Measurements from ENCODE around the gene BLCAP.

Gene BLCAP

DNA sequence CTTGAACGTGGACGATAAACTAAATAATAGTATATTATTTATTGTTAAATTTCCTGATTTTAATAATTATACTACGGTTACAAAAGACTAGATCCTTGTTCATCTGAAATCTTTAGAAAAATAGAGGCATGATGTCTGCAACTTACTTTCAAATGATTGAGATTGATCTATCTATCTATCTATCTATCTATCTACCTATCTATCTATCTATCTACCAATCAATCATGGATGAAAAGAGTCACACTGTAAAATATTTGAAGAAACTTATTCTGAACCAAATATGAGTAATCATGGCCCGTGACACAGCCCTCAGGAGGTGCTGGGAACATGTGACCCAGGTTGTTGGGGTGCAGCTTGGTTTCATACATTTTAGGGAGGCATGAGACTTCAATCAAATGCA lies 11.7 kb upstream of the BLCAP start:
- Histone ChIP-seq H3K9me2 (replicated peaks; ENCODE audit: control insufficient read depth, low read length) (no peaks in the 10 kb centered on the region), H3K4me2 (ENCODE audit: low read length) (no peak overlapping the region), H3K9me3 (ENCODE audit: control insufficient read depth, insufficient read depth, low read length) (no peaks in the 10 kb centered on the region), H3K27me3 (ENCODE audit: control insufficient read depth, low read length) (peaks cover 19% of the 10 kb centered on the region), H3K79me2 (ENCODE audit: control insufficient read depth, low read length) (no peaks in the 10 kb centered on the region), H3K4me1 (ENCODE audit: control insufficient read depth, low read length) (peaks cover 4% of the 10 kb centered on the region), H3K36me3 (ENCODE audit: control insufficient read depth, low read length) (no peaks in the 10 kb centered on the region), H3F3A (ENCODE audit: control insufficient read depth, insufficient read depth) (no peaks in the 10 kb centered on the region), H3K4me3 (ENCODE audit: low read length) (no peak overlapping the region), H4K20me1 (ENCODE audit: control insufficient read depth, insufficient read depth, low read depth, low read length) (no peaks in the 10 kb centered on the region), H3K27ac (ENCODE audit: low read depth, low read length) (no peak overlapping the region)
- no peak for TF ChIP-seq EZH2phosphoT487 (IDR thresholded peaks at IDR 0.05; ENCODE audit: borderline replicate concordance, low read length)
- TF ChIP-seq, protein P1, sequence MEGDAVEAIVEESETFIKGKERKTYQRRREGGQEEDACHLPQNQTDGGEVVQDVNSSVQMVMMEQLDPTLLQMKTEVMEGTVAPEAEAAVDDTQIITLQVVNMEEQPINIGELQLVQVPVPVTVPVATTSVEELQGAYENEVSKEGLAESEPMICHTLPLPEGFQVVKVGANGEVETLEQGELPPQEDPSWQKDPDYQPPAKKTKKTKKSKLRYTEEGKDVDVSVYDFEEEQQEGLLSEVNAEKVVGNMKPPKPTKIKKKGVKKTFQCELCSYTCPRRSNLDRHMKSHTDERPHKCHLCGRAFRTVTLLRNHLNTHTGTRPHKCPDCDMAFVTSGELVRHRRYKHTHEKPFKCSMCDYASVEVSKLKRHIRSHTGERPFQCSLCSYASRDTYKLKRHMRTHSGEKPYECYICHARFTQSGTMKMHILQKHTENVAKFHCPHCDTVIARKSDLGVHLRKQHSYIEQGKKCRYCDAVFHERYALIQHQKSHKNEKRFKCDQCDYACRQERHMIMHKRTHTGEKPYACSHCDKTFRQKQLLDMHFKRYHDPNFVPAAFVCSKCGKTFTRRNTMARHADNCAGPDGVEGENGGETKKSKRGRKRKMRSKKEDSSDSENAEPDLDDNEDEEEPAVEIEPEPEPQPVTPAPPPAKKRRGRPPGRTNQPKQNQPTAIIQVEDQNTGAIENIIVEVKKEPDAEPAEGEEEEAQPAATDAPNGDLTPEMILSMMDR (IDR thresholded peaks at IDR 0.05; ENCODE audit: low read depth, low read length, poor library complexity, severe bottlenecking) = no peak

DNA sequence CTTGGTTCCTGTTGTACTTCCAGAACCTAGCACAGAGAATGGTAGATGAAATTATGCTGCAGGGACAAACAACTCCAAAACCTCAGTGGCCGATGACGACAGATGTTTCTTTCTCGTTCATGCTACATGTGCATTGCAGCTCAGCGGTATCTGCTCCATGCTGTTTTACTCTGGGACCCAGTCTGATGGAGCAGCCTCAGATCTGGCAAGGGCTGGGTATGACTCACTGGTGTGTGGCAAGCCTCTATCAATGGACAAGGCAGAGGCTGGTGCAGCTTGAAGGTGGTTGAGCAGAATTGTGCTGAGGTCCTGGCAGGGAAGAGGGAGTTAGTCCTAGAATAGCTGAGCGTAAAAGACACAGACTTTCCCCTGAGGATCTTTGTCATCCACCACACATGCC lies 10.3 kb upstream of the BLCAP start:
- no peaks in the 10 kb centered on the region for H3K36me3 ChIP-seq (ENCODE audit: control insufficient read depth, low read length)
- peaks cover 19% of the 10 kb centered on the region for H3K27me3 ChIP-seq (ENCODE audit: control insufficient read depth, low read length)
- no peaks in the 10 kb centered on the region for H3K9me2 ChIP-seq (replicated peaks; ENCODE audit: control insufficient read depth, low read length)
- no peaks in the 10 kb centered on the region for H4K20me1 ChIP-seq (ENCODE audit: control insufficient read depth, insufficient read depth, low read depth, low read length)
- no peaks in the 10 kb centered on the region for H3K79me2 ChIP-seq (ENCODE audit: control insufficient read depth, low read length)
- H3K27ac ChIP-seq (ENCODE audit: low read depth, low read length) = no peak overlapping the region
- no peak overlapping the region for H3K4me2 ChIP-seq (ENCODE audit: low read length)
- no peak overlapping the region for H3K4me3 ChIP-seq (ENCODE audit: low read length)
- peaks cover 4% of the 10 kb centered on the region for H3K4me1 ChIP-seq (ENCODE audit: control insufficient read depth, low read length)
- TF ChIP-seq EZH2phosphoT487 (IDR thresholded peaks at IDR 0.05; ENCODE audit: borderline replicate concordance, low read length) = no peak
- H3K9me3 ChIP-seq (ENCODE audit: control insufficient read depth, insufficient read depth, low read length) = no peaks in the 10 kb centered on the region
- no peaks in the 10 kb centered on the region for H3F3A ChIP-seq (ENCODE audit: control insufficient read depth, insufficient read depth)

DNA sequence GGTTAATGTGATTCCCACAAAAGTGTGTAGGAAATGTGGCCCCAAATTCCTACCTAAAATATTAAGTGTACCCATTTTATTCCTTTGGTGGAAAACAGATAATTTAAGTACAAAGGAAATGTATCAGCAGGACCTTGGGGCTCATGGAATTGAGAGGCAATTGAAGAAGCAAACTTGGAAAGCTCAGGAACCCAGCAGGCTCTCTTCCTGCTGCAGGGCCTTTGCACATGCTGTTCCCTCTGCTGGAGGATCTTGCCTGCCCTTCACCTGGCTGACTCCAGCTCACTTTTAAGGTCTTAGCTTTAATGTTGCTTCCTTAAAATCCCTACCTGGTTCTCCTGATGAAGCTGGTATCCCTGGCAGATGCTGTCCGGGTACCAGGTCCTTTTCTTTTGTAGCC lies 9.8 kb upstream of the BLCAP start:
- Histone ChIP-seq H3K9me3 (ENCODE audit: control insufficient read depth, insufficient read depth, low read length) (no peaks in the 10 kb centered on the region), H3K36me3 (ENCODE audit: control insufficient read depth, low read length) (no peaks in the 10 kb centered on the region), H3K9me2 (replicated peaks; ENCODE audit: control insufficient read depth, low read length) (no peaks in the 10 kb centered on the region), H3K4me3 (ENCODE audit: low read length) (no peak overlapping the region), H3F3A (ENCODE audit: control insufficient read depth, insufficient read depth) (no peaks in the 10 kb centered on the region), H3K4me1 (ENCODE audit: control insufficient read depth, low read length) (peaks cover 4% of the 10 kb centered on the region), H3K79me2 (ENCODE audit: control insufficient read depth, low read length) (no peaks in the 10 kb centered on the region), H3K27ac (ENCODE audit: low read depth, low read length) (no peak overlapping the region), H4K20me1 (ENCODE audit: control insufficient read depth, insufficient read depth, low read depth, low read length) (no peaks in the 10 kb centered on the region), H3K27me3 (ENCODE audit: control insufficient read depth, low read length) (peaks cover 19% of the 10 kb centered on the region), H3K4me2 (ENCODE audit: low read length) (no peak overlapping the region)
- no peak for TF ChIP-seq EZH2phosphoT487 (IDR thresholded peaks at IDR 0.05; ENCODE audit: borderline replicate concordance, low read length)
- TF ChIP-seq, protein P1 (IDR thresholded peaks at IDR 0.05; ENCODE audit: low read depth, low read length, poor library complexity, severe bottlenecking) = no peak

DNA sequence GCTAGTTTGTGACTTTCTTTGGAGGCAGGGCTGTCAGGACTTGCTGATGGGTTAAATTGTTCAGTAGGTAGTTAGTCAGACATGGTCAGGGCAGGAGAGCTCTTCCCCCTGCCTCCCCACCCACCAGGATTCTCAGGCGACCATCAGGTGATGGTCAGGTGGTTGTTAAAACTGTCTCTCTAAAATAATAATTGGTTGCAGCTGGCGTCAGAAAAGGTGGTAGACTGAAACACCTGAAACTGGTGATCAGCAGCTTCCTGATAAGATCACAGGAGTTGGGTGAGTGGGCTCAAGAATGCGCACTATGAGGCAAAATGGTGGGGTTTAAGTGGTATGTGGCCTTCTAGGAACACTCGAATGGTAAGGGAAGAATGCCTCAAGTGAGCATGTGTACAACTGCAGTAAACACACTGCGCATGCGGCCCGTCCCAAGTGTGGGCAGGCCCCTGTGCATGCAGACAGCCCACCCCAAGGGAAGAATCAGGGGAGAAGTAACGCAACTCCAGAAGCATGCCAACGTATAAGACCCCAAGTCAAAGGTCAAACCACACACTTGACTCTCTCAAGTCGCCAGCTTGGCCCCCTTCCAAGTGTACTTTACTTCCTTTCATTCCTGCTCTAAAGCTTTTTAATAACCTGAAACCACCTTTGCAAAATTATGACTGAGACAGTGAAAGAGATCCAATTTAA lies 7.9 kb upstream of the BLCAP start:
- no peaks in the 10 kb centered on the region for H3K9me2 ChIP-seq (replicated peaks; ENCODE audit: control insufficient read depth, low read length)
- TF ChIP-seq, protein P1 (IDR thresholded peaks at IDR 0.05; ENCODE audit: low read depth, low read length, poor library complexity, severe bottlenecking) = no peak
- TF ChIP-seq EZH2phosphoT487 (IDR thresholded peaks at IDR 0.05; ENCODE audit: borderline replicate concordance, low read length) = no peak
- peaks cover 19% of the 10 kb centered on the region for H3K27me3 ChIP-seq (ENCODE audit: control insufficient read depth, low read length)
- H3K79me2 ChIP-seq (ENCODE audit: control insufficient read depth, low read length) = no peaks in the 10 kb centered on the region
- H3K9me3 ChIP-seq (ENCODE audit: control insufficient read depth, insufficient read depth, low read length) = no peaks in the 10 kb centered on the region
- H3K36me3 ChIP-seq (ENCODE audit: control insufficient read depth, low read length) = no peaks in the 10 kb centered on the region
- H3K27ac ChIP-seq (ENCODE audit: low read depth, low read length) = no peak overlapping the region
- H3F3A ChIP-seq (ENCODE audit: control insufficient read depth, insufficient read depth) = no peaks in the 10 kb centered on the region
- H3K4me3 ChIP-seq (ENCODE audit: low read length) = no peak overlapping the region
- H3K4me2 ChIP-seq (ENCODE audit: low read length) = no peak overlapping the region
- H3K4me1 ChIP-seq (ENCODE audit: control insufficient read depth, low read length) = peaks cover 4% of the 10 kb centered on the region
- H4K20me1 ChIP-seq (ENCODE audit: control insufficient read depth, insufficient read depth, low read depth, low read length) = no peaks in the 10 kb centered on the region
